GM23338 (cell line): ENCODE data around the gene TYROBP. TPM values are rescaled to one million over a fixed set of nuclear protein-coding genes. Genes with fewer than 3 reads are reported as not detected.

Source experiments
- ATAC-seq: fragments of 200-7000 bp; cut with Tn5 transposase; 3 replicates; pipeline ENCODE4 v1.9.1; 2020
- DNase-seq: peaks from one replicate; pipeline ENCODE4 v3.0.0-alpha.2; 2015; ENCODE audit warnings: low spot score
- H2AFZ ChIP-seq: fragments of 200-600 bp; sonication (generic); 2 replicates; pipeline ENCODE4 v1.8.0; 2016; ENCODE audit warnings: antibody characterized with exemption, mild to moderate bottlenecking, moderate library complexity
- H3F3A ChIP-seq: fragments of 200-600 bp; sonication (generic); replicated peaks from 2 replicates; pipeline ENCODE4 v1.8.0; 2017; ENCODE audit warnings: antibody characterized with exemption, mixed run types, low read depth
- H3K27ac ChIP-seq: fragments of 200-600 bp; sonication (generic); 2 replicates; pipeline ENCODE4 v1.6.1; 2016; ENCODE audit warnings: low read depth
- H3K27me3 ChIP-seq: fragments of 200-600 bp; sonication (generic); 2 replicates; pipeline ENCODE4 v1.8.0; 2016; ENCODE audit warnings: mild to moderate bottlenecking, mixed run types, moderate library complexity; ENCODE audit not compliant: insufficient read depth
- H3K36me3 ChIP-seq: fragments of 200-600 bp; sonication (generic); 2 replicates; pipeline ENCODE4 v1.8.0; 2016; ENCODE audit warnings: mild to moderate bottlenecking; ENCODE audit not compliant: insufficient read depth
- H3K4me1 ChIP-seq: fragments of 200-600 bp; sonication (generic); 2 replicates; pipeline ENCODE4 v1.8.0; 2016; ENCODE audit warnings: mild to moderate bottlenecking, moderate library complexity; ENCODE audit not compliant: insufficient read depth
- H3K4me2 ChIP-seq: fragments of 200-600 bp; sonication (generic); 2 replicates; pipeline ENCODE4 v1.7.1; 2017; ENCODE audit warnings: mixed run types
- H3K4me3 ChIP-seq: fragments of 200-600 bp; sonication (generic); 2 replicates; pipeline ENCODE4 v1.6.1; 2016; ENCODE audit warnings: mixed run types
- H3K79me2 ChIP-seq: fragments of 200-600 bp; sonication (generic); replicated peaks from 2 replicates; pipeline ENCODE4 v1.8.0; 2017; ENCODE audit warnings: mild to moderate bottlenecking; ENCODE audit not compliant: insufficient read depth
- H3K9me2 ChIP-seq: fragments of 200-600 bp; sonication (generic); 2 replicates; pipeline ENCODE4 v1.8.0; 2017; ENCODE audit not compliant: insufficient read depth
- H4K20me1 ChIP-seq: fragments of 200-600 bp; sonication (generic); replicated peaks from 2 replicates; pipeline ENCODE4 v1.8.0; 2017; ENCODE audit warnings: mild to moderate bottlenecking; ENCODE audit not compliant: insufficient read depth
- H3K27ac Mint-ChIP-seq: 2 replicates; pipeline ENCODE4 v1.8.0; 2020; ENCODE audit warnings: inconsistent platforms, mild to moderate bottlenecking, moderate library complexity, mixed read lengths
- H3K27me3 Mint-ChIP-seq: 3 replicates; pipeline ENCODE4 v1.8.0; 2022; ENCODE audit warnings: low read depth, mild to moderate bottlenecking, moderate library complexity, mixed read lengths, inconsistent platforms; ENCODE audit not compliant: insufficient read depth, poor library complexity
- H3K36me3 Mint-ChIP-seq: 3 replicates; pipeline ENCODE4 v1.8.0; 2021; ENCODE audit warnings: low read depth, mild to moderate bottlenecking, inconsistent platforms, moderate library complexity, mixed read lengths
- H3K4me1 Mint-ChIP-seq: 3 replicates; pipeline ENCODE4 v1.8.0; 2020; ENCODE audit warnings: mild to moderate bottlenecking, inconsistent platforms, mixed read lengths
- H3K4me3 Mint-ChIP-seq: 3 replicates; pipeline ENCODE4 v1.8.0; 2021; ENCODE audit warnings: moderate library complexity, mild to moderate bottlenecking, inconsistent platforms, mixed read lengths
- H3K9me3 Mint-ChIP-seq: 3 replicates; pipeline ENCODE4 v1.8.0; 2020; ENCODE audit warnings: moderate library complexity, mild to moderate bottlenecking, inconsistent platforms, mixed read lengths
- CREB1 ChIP-seq: fragments of 250-450 bp; sonication (Bioruptor Pico); IDR thresholded peaks from 2 replicates; pipeline ENCODE4 v1.5.0; 2020; ENCODE audit warnings: low read depth, mild to moderate bottlenecking, moderate library complexity
- CTCF ChIP-seq, 2 experiments: fragments of 200-600 bp in 1 of 2; sonication (generic) in 1 of 2; conservative IDR thresholded peaks; 2 replicates each; pipeline versions ENCODE4 v1.5.1 to v1.6.1; 2016 to 2017; ENCODE audit warnings: antibody characterized with exemption in 2 of 2, low read depth in 2 of 2, mild to moderate bottlenecking in 2 of 2, moderate library complexity in 1 of 2
- EZH2 ChIP-seq: fragments of 200-600 bp; sonication (generic); IDR thresholded peaks from one replicate; pipeline ENCODE4 v1.8.0; 2017; ENCODE audit warnings: antibody characterized with exemption, mild to moderate bottlenecking, low read depth; ENCODE audit not compliant: unreplicated experiment
- EZH2phosphoT487 ChIP-seq: fragments of 200-600 bp; sonication (generic); IDR thresholded peaks from one replicate; pipeline ENCODE4 v1.8.1; 2018; ENCODE audit warnings: antibody characterized with exemption; ENCODE audit not compliant: unreplicated experiment
- JUNB ChIP-seq: IDR thresholded peaks from one replicate; pipeline ENCODE4 v1.6.1; 2016; ENCODE audit warnings: antibody characterized with exemption; ENCODE audit not compliant: unreplicated experiment
- NANOG ChIP-seq: IDR thresholded peaks from 2 replicates; pipeline ENCODE4 v1.6.1; 2016; ENCODE audit warnings: antibody characterized with exemption, borderline replicate concordance
- POLR2AphosphoS5 ChIP-seq: IDR thresholded peaks from 2 replicates; pipeline ENCODE4 v1.6.1; 2016; ENCODE audit warnings: antibody characterized with exemption, low read depth
- REST ChIP-seq: IDR thresholded peaks from one replicate; pipeline ENCODE4 v1.6.1; 2018; ENCODE audit warnings: antibody characterized with exemption; ENCODE audit not compliant: unreplicated experiment
- STAT1 ChIP-seq: IDR thresholded peaks from one replicate; pipeline ENCODE4 v1.6.1; 2016; ENCODE audit warnings: antibody characterized with exemption; ENCODE audit not compliant: unreplicated experiment
- ZNF114 ChIP-seq: fragments of 250-450 bp; sonication (Bioruptor Pico); IDR thresholded peaks from 2 replicates; pipeline ENCODE4 v1.5.0; 2020; ENCODE audit warnings: mild to moderate bottlenecking, moderate library complexity
- ZNF331 ChIP-seq: fragments of 250-450 bp; sonication (Bioruptor Pico); IDR thresholded peaks from 2 replicates; pipeline ENCODE4 v1.5.0; 2020; ENCODE audit warnings: low read depth, mild to moderate bottlenecking, moderate library complexity
- ZNF462 ChIP-seq: fragments of 250-450 bp; sonication (Bioruptor Pico); IDR thresholded peaks from 2 replicates; pipeline ENCODE4 v1.5.0; 2020; ENCODE audit warnings: mild to moderate bottlenecking, moderate library complexity
- polyA plus RNA-seq: library from polyadenylated mRNA; unstranded; fragments of >200 nt; fragmentation: Nextera tagmentation; extraction: Ambion mirVana; gene quantifications from 2 replicates; pipeline ENCODE4 v1.2.1, GENCODE V29; 2016
- total RNA-seq: library from RNA; depleted of rRNA; stranded (reverse); fragments of >200 nt; shearing (Covaris generic); gene quantifications from 2 replicates; pipeline ENCODE4 v1.2.3, GENCODE V29; 2014
- TF ChIP-seq, protein P1 (sequence below): IDR thresholded peaks from 2 replicates; pipeline ENCODE4 v1.6.1; 2016; ENCODE audit warnings: antibody characterized with exemption

Gene TYROBP
- total and polyA plus RNA-seq, 2 experiments from 2014 or later: not detected

DNA sequence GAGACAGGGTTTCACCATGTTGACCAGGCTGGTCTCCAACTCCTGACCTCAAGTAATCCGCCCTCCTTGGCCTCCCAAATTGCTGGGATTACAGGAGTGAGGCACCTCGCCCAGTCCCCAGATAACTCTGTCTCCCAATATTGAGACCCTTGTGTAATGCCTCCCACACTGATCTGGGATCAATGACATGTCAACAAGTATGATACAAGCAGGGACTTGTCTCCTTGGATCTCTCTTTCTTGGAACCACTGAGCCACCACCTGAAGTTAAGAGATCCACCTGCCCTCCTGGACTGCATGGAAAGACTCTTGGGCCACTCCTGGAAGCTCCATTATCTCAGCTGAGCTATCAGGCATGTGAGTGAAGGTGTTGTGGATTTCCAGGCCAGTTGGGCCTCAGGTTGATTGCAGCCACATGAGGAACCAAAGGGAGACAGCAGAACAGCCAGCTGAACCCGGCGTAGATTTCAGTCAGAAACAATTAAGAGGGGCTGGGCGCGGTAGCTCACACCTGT, 22.8 kb downstream of the TYROBP start:
- Histone ChIP-seq H2AFZ (no peak overlapping the region), H3K36me3 (peaks cover 8% of the 10 kb centered on the region; the same call in 1 of the 2 replicates), H3K4me2 (no peak overlapping the region), H3K27me3 (no peaks in the 10 kb centered on the region), H4K20me1 (no peaks in the 10 kb centered on the region; the same call in 1 of the 2 replicates), H3K9me2 (no peaks in the 10 kb centered on the region), H3K4me3 (no peak overlapping the region), H3K79me2 (no peaks in the 10 kb centered on the region), H3F3A (no peaks in the 10 kb centered on the region), H3K27ac (no peak overlapping the region), H3K4me1 (no peaks in the 10 kb centered on the region)
- Mint-ChIP-seq H3K4me3 (no peak overlapping the region), H3K27ac (no peak overlapping the region), H3K4me1 (no peaks in the 10 kb centered on the region), H3K36me3 (peaks cover 38% of the 10 kb centered on the region), H3K27me3 (peaks cover 13% of the 10 kb centered on the region), H3K9me3 (no peaks in the 10 kb centered on the region)
- ATAC-seq (no peak), DNase-seq (no peak)
- TF ChIP-seq CREB1 (CRISPR knock-in tag) (no peak), POLR2AphosphoS5 (no peak), EZH2 (no peak), REST (no peak), ZNF114 (CRISPR knock-in tag) (no peak), ZNF331 (CRISPR knock-in tag) (no peak), CTCF (conservative IDR thresholded peaks at IDR 0.05; ENCODE audit: low read depth in 2 of 2) (no peak), EZH2phosphoT487 (no peak), STAT1 (no peak), NANOG (no peak), JUNB (no peak), ZNF462 (CRISPR knock-in tag) (no peak)
- TF ChIP-seq, protein P1, sequence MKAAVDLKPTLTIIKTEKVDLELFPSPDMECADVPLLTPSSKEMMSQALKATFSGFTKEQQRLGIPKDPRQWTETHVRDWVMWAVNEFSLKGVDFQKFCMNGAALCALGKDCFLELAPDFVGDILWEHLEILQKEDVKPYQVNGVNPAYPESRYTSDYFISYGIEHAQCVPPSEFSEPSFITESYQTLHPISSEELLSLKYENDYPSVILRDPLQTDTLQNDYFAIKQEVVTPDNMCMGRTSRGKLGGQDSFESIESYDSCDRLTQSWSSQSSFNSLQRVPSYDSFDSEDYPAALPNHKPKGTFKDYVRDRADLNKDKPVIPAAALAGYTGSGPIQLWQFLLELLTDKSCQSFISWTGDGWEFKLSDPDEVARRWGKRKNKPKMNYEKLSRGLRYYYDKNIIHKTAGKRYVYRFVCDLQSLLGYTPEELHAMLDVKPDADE: no peak
